Glomerular visceral epithelial cell (primary cell): ENCODE measurements around the gene C2.
A peak's percentile ranks its signal among the peaks of the same experiment; 100 is the strongest.
"Not testable (repeated sequence)": the region's sequence is repeated elsewhere in the genome, so short reads cannot be mapped to it uniquely, and the experiment has no call there.

Experiments
- DNase-seq: peaks from one replicate; pipeline ENCODE4 v3.0.0-alpha.2; 2016; ENCODE audit errors: extremely low spot score

Gene C2

DNA sequence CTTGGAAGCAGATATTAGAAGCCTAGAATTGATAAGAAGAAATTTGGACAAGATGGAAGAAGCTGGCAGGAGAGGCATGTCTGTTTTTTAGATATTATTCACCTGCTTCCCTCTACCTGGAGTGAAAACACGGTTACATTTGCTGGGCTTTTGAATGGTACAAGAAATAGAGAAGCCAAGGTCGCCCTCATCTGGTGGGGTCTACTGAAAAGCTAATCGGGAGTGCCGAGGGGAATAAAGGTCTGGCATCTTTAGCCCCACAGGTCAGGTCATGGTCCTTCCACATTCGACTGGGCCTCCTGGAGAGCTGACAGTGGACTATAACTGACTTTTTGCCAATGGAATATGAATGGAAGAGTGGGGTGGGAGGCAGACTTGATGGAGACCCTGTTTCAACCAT is 4.6 kb upstream of the C2 start:
- no peak for DNase-seq

DNA sequence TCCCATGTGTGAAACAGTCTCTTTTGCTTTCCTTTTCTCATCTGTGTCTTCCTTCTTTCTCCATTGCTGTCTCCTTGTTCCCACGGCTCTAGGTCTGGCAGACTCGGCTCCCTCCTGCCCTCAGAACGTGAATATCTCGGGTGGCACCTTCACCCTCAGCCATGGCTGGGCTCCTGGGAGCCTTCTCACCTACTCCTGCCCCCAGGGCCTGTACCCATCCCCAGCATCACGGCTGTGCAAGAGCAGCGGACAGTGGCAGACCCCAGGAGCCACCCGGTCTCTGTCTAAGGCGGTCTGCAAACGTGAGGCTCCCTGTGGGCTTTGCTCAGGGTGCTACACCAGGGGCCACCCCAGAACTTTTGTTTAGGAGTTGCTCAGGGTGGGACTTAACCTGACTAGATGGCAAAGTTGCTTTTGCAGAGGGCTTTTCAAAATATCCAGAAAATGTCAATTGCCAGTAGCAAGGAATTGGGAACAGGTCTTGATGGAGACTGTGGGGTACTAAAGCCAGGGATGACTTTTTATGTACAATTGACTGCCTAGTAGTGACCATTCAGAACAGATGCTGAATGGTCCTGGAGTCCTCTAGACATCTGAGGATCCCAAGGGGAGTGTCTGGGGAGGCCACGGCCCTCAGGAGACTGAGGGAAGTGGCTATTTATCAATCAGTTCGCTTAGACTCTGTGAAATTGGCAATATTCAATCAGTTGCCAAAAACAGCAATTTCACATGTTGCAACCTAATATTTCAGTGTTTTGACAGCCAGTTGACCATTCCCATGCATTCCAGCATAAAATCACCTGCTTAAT is 550 bp downstream of the C2 start:
- no peak for DNase-seq

DNA sequence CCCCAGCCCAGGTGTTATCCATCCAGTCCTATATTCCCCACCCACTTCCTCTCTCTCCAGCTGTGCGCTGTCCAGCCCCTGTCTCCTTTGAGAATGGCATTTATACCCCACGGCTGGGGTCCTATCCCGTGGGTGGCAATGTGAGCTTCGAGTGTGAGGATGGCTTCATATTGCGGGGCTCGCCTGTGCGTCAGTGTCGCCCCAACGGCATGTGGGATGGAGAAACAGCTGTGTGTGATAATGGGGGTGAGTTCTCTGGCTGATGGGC is 1.1 kb downstream of the C2 start:
- no peak for DNase-seq

DNA sequence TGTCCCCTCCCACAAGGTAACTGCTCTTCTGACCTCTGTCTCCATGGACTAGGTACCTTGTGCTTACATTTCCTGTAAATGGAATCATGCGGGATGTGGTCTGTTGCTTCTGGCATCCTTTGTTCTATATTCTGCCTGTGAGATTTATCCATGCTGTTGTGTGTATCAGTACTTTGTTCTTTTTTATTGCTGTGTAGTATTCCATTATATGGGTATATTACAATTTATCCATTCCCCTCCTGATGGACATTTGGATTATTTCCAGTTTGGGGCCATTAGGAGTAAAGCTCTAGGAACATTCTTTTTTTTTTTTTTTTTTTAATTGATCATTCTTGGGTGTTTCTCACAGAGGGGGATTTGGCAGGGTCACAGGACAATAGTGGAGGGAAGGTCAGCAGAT is 3.4 kb downstream of the C2 start:
- no peak for DNase-seq

DNA sequence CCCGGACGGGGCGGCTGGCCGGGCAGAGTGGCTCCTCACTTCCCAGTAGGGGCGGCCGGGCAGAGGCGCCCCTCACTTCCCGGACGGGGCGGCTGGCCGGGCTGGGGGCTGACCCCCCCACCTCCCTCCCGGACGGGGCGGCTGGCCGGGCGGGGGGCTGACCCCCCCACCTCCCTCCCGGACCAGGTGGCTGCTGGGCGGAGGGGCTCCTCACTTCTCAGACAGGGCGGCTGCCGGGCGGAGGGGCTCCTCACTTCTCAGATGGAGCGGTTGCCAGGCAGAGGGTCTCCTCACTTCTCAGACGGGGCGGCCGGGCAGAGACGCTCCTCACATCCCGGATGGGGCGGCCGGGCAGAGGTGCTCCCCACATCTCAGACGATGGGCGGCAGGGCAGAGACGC is 4.6 kb downstream of the C2 start:
- not testable (repeated sequence) for DNase-seq

DNA sequence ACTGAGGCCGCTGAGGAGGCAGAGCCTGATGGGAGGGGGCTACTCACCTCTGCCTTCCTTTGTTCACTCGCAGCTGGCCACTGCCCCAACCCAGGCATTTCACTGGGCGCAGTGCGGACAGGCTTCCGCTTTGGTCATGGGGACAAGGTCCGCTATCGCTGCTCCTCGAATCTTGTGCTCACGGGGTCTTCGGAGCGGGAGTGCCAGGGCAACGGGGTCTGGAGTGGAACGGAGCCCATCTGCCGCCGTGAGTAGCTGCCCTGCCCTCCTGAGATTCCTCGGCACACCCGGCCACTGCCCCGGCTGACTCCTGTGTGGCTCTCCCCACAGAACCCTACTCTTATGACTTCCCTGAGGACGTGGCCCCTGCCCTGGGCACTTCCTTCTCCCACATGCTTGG is 6.0 kb downstream of the C2 start:
- no peak for DNase-seq

DNA sequence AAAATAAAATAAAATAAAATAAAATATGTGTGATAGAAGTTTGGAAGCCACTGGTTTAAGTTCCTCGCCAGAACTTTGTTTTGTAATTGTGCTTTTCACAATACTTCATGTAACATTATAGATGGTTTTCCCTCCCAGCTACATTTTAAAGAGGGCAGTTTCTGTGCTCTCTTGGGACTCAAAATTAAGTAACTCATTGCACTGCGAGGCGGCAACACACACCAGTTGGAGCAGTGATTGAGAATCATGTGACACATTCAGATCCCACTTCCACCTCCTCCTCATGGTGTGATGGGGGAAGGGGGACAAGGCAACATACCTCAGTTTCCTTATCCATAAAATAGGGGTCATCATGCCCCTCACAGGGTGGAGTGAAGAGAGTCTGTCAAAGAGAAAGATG is 7.5 kb downstream of the C2 start:
- no peak for DNase-seq

DNA sequence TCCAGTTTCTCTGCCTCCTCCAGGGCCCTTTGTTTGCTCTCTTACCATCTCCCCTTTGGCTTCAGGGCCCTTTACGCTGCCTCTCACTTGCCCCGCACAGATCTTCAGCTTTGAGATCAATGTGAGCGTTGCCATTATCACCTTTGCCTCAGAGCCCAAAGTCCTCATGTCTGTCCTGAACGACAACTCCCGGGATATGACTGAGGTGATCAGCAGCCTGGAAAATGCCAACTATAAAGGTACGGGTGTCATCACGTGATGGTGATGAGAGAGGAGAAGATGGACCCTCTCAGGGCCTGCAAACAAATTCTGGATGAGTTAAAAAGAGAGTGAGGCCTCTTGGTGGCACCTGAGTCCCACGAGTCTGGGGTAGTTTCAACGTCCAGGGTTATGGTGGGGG is 8.3 kb downstream of the C2 start:
- no peak for DNase-seq

DNA sequence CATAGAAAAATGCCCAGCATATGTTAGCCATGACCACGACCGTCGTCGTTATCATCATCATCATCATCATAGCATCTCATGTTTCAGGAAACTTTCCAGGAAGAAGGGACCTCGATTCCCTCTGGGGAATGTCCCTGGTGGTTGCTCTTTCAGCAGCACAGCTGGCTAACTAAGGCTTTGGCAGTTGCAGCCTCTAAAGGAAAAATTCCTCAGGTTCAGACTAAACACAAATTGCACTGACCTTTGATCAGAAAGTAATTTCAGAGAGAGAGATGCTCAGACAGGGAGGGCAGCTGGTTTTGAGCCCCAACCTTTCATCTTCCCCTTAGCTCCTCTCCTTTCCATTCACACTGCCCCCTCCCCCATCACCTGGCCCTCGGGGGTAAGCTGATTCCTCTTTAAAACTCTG is 12.7 kb downstream of the C2 start:
- DNase-seq = peak; percentile 56

DNA sequence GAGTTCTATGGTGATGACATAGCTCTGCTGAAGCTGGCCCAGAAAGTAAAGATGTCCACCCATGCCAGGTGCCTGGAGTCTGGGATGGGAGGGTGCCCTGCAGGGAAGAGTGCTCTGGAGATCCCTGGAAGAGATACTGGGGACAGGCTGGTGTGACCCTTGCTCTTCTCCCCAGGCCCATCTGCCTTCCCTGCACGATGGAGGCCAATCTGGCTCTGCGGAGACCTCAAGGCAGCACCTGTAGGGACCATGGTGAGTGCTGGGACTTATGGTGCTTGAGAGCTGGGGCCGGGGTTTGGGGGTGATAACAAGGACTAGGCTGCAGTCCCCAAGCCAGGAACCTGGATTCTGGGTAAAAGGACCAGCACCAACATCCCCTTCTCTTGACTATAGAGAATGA is 16.2 kb downstream of the C2 start:
- DNase-seq = no peak

DNA sequence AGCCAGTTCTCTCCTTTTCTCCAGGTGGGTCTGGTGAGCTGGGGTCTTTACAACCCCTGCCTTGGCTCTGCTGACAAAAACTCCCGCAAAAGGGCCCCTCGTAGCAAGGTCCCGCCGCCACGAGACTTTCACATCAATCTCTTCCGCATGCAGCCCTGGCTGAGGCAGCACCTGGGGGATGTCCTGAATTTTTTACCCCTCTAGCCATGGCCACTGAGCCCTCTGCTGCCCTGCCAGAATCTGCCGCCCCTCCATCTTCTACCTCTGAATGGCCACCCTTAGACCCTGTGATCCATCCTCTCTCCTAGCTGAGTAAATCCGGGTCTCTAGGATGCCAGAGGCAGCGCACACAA is 17.6 kb downstream of the C2 start:
- DNase-seq = no peak

DNA sequence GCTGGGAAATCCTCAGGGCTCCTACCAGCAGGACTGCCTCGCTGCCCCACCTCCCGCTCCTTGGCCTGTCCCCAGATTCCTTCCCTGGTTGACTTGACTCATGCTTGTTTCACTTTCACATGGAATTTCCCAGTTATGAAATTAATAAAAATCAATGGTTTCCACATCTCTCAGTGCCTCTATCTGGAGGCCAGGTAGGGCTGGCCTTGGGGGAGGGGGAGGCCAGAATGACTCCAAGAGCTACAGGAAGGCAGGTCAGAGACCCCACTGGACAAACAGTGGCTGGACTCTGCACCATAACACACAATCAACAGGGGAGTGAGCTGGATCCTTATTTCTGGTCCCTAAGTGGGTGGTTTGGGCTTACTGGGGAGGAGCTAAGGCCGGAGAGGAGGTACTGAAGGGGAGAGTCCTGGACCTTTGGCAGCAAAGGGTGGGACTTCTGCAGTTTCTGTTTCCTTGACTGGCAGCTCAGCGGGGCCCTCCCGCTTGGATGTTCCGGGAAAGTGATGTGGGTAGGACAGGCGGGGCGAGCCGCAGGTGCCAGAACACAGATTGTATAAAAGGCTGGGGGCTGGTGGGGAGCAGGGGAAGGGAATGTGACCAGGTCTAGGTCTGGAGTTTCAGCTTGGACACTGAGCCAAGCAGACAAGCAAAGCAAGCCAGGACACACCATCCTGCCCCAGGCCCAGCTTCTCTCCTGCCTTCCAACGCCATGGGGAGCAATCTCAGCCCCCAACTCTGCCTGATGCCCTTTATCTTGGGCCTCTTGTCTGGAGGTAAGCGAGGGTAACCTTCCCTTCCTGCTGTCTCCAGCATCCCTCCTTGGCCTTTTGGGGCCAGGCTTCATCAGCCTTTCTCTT is 18.2 kb downstream of the C2 start, which contains the start of gene CFB:
Gene CFB (plus strand): TSS at position 589 of the 863 bp plus-strand sequence. CDS start 127 bp downstream, at position 716.
- DNase-seq = peak; percentile 91

DNA sequence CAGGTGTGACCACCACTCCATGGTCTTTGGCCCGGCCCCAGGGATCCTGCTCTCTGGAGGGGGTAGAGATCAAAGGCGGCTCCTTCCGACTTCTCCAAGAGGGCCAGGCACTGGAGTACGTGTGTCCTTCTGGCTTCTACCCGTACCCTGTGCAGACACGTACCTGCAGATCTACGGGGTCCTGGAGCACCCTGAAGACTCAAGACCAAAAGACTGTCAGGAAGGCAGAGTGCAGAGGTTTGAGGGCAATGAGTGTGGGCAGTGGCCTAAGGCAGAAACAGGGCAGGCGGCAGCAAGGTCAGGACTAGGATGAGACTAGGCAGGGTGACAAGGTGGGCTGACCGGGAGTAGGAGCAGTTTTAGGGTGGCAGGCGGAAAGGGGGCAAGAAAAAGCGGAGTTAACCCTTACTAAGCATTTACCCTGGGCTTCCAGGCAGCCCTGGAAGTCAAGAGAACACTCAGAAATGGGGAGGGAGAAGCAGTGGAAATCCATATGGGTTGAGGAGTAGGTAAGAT is 18.9 kb downstream of the C2 start:
- no peak for DNase-seq

DNA sequence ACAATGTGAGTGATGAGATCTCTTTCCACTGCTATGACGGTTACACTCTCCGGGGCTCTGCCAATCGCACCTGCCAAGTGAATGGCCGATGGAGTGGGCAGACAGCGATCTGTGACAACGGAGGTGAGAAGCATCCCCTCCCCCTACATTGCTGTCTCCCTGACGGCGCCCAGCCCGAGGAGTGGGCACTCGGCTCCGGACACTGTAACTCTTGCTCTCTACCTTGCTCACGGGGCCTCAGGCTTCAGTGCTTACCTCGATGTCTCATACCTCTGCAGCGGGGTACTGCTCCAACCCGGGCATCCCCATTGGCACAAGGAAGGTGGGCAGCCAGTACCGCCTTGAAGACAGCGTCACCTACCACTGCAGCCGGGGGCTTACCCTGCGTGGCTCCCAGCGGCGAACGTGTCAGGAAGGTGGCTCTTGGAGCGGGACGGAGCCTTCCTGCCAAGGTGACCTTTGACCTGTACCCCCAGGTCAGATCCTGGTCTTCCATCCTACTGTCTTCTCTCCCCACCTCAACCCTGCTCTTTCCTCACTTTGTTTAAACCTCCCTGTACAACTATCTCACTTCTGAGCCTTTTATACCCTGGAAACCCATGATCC is 19.7 kb downstream of the C2 start:
- no peak for DNase-seq

DNA sequence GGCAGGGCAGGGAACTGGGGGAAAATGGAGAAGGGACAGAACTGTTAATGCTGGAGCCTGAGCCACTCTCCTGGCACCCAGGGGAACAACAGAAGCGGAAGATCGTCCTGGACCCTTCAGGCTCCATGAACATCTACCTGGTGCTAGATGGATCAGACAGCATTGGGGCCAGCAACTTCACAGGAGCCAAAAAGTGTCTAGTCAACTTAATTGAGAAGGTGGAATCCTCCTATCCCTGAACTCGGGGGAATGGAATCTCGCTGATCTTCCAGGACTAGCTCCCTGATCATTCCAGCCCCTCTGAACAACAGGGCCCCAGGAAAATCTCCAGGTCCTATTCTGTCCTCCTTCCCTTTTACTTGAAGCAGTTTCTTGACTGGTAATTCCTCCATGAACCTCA is 20.3 kb downstream of the C2 start:
- DNase-seq = no peak

DNA sequence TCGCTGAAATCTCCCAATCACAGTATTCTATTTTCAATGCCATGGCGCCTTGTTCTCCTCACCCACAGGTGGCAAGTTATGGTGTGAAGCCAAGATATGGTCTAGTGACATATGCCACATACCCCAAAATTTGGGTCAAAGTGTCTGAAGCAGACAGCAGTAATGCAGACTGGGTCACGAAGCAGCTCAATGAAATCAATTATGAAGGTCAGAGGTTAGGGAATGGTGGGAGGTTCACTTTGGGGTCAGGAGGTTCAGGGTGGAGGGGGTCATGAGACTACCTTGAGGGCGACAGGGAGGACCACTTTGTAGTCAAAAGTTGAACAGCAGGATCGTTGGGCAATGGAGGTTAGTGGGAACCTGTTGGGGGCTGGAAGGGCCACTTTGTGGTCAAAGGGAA is 20.8 kb downstream of the C2 start:
- DNase-seq = no peak

DNA sequence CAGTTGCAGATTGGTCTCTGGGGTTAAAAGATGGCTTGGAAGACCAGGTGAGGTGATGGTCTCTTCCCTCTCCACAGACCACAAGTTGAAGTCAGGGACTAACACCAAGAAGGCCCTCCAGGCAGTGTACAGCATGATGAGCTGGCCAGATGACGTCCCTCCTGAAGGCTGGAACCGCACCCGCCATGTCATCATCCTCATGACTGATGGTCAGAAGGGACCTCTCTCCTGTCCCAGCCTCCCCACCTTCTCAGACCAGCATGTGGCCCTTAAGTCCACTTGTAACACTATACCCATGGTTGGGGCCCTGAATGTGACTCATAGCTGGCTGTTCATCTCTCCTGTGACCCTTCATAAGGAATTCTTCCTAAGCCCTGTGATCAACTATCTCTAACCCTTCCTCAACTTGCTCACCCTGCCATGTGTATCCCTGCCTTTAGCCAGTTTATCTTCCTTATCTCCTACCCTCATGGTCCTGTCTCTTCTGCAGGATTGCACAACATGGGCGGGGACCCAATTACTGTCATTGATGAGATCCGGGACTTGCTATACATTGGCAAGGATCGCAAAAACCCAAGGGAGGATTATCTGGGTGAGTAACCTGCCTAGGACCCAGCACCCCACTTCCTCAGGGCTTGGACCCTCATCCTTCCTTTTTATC is 21.4 kb downstream of the C2 start:
- peak; percentile 16 for DNase-seq

DNA sequence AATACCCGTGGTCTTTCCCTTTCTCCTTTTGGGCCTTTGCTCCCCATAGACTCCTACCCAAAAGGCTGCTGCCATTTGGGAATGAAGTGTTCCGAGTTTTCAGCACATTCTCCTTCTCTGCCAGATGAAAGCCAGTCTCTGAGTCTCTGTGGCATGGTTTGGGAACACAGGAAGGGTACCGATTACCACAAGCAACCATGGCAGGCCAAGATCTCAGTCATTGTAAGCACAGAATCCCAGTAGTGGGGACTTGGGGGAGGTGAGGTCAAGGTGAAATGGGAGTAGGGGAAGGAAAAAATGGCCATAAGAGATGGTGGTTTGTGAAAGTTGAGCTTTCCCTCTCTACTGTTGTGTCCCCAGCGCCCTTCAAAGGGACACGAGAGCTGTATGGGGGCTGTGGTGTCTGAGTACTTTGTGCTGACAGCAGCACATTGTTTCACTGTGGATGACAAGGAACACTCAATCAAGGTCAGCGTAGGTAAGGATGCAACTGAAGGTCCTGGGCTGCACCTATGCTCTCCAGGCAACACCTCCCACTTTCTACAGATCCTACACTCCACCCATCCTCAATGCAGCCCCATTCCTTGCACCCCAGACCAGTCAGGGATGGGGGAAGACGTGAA is 22.5 kb downstream of the C2 start:
- no peak for DNase-seq

DNA sequence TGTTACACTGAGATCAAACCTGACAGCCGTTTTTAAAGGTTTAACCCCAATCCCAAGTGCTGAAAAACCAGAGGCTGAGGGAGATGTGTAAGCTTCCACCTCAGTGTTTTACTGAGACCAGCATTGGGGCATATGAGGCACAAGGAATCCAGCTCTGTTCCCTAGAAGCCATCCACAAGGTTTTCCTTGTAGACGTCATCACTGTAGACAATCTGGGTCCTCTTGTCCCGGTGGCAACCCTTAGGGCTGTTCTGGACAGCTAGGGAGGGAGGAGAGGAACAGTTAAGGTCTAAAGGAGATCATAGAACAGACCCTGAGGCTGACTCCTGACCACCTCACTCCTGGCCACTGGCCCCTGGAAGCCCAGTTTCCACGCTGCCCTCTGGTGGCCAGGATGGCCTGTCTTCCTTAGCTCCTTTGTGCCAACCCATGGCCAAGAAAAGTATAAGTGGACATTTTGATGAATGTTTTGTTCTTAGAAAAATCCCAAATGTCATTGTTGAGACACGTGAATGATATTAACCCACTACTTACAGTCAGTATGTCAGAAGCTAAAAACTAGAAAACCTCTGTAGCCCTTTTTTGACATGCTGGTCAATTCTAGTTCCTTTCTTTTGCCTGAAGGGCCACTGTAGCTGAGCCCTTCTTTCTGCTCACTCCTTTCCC is 24.8 kb downstream of the C2 start:
- DNase-seq = peak; percentile 66

DNA sequence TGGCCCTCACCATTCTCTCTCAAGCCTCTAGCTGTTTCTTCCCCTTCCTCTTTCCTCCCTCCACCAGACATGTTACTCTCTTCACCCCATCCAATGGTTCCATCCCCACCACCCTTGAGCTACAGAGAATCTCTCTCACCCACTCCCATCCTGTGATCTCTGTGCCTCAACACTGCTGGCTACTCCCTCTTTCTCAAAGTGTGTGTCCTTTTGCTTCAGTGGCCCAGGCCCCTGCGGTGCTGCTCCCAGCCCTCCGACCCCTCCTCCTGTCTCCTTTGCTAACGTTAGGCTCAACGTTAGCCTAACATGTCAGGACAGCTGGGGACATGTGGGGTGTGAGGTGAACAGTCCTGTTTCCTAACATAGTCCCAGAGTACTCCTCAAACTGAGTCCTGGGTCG is 25.4 kb downstream of the C2 start:
- no peak for DNase-seq

DNA sequence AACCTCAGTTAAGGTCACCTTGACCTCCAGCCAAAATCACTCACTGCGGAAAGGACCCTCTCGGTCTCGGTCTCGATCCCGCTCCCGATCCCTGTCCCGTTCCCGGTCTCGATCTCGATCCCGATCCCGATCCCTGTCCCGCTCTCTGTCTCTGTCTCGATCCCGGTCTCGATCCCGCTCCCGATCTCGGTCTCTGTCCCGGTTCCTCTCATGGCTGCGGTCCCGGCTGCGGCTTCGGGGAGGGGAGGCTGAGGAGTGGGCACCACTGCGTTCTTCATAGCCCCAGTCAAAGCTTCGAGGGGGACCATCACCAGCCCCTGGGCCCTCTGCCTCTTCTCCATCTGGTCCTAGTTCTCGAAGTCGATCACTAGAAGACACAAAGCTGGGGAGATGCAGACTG is 27.0 kb downstream of the C2 start:
- DNase-seq = no peak
